HepG2 (cell line): ENCODE results near the gene C1orf50. TPM values are rescaled to one million over a fixed set of nuclear protein-coding genes. Genes with fewer than 3 reads are reported as not detected.

Source experiments
- CBX1 ChIP-seq: IDR thresholded peaks from one replicate; pipeline ENCODE4 v1.6.1; 2016; ENCODE audit warnings: antibody characterized with exemption, low read depth
- GTF3A ChIP-seq: sonication (generic); formaldehyde crosslinking; conservative IDR thresholded peaks from 2 replicates; pipeline ENCODE4 v1.4.0; 2020; ENCODE audit warnings: mild to moderate bottlenecking, missing genetic modification reagents
- HNF4A ChIP-seq: sonication (generic); formaldehyde crosslinking; IDR thresholded peaks from 2 replicates; pipeline ENCODE4 v1.4.0; 2020; ENCODE audit warnings: missing genetic modification reagents
- KLF9 ChIP-seq: IDR thresholded peaks from 2 replicates; pipeline ENCODE4 v1.6.1; 2016; ENCODE audit warnings: low read depth
- MED1 ChIP-seq: sonication (generic); formaldehyde crosslinking; IDR thresholded peaks from 2 replicates; pipeline ENCODE4 v1.4.0; 2020; ENCODE audit warnings: missing genetic modification reagents
- RAD21 ChIP-seq: fragments of 450-650 bp; formaldehyde crosslinking; IDR thresholded peaks from 2 replicates; pipeline ENCODE4 v1.5.0; 2020; ENCODE audit warnings: mild to moderate bottlenecking
- RFXANK ChIP-seq: IDR thresholded peaks from 2 replicates; pipeline ENCODE4 v1.6.1; 2016
- SP4 ChIP-seq: sonication (generic); formaldehyde crosslinking; IDR thresholded peaks from 2 replicates; pipeline ENCODE4 v1.8.1; 2023; ENCODE audit warnings: mild to moderate bottlenecking, missing genetic modification reagents
- SPEN ChIP-seq: sonication (generic); formaldehyde crosslinking; IDR thresholded peaks from 2 replicates; pipeline ENCODE4 v1.5.1; 2020; ENCODE audit warnings: low read depth, mild to moderate bottlenecking, missing genetic modification reagents
- ZNF431 ChIP-seq: sonication (generic); formaldehyde crosslinking; IDR thresholded peaks from 2 replicates; pipeline ENCODE4 v1.9.0; 2022; ENCODE audit warnings: missing genetic modification reagents, low read depth, mild to moderate bottlenecking, borderline replicate concordance
- polyA plus RNA-seq, 8 experiments: library from polyadenylated mRNA; depleted of rRNA in 3 of 8; stranded (reverse) in 7 of 8; unstranded in 1 of 8; fragments of >200 nt; fragmentation: Illumina TruSeq in 4 of 8; extraction: Trizol in 4 of 8; gene quantifications; 2 replicates each; pipeline versions ENCODE4 v1.2.1 to v1.2.3, GENCODE V29; 2011 to 2016; ENCODE audit warnings: low read depth in 4 of 8, missing spikeins in 1 of 8, mixed read lengths in 1 of 8; ENCODE audit not compliant: insufficient read depth in 1 of 8
- total RNA-seq, 5 experiments: library from RNA; depleted of rRNA; stranded (reverse); fragments of >200 nt; fragmentation: Illumina TruSeq; extraction: Trizol; gene quantifications; 2 replicates each; pipeline ENCODE4 v1.2.3, GENCODE V29; 2016; ENCODE audit warnings: low read depth in 1 of 5
- TF ChIP-seq, protein P1 (sequence below): sonication (generic); formaldehyde crosslinking; IDR thresholded peaks from 2 replicates; pipeline ENCODE4 v1.4.0; 2020; ENCODE audit warnings: missing genetic modification reagents, mild to moderate bottlenecking, borderline replicate concordance
- TF ChIP-seq, protein P2 (sequence below): sonication (generic); formaldehyde crosslinking; IDR thresholded peaks from 2 replicates; pipeline ENCODE4 v1.4.0; 2020; ENCODE audit warnings: missing genetic modification reagents
- TF ChIP-seq, protein P3 (sequence below): fragments of 450-650 bp; IDR thresholded peaks from 2 replicates; pipeline ENCODE4 v1.6.1; 2016

C1orf50 gene
- total and polyA plus RNA-seq, 2 of the 13 experiments (the other 11 are each of a cell fraction or from before 2014, with no cell fraction given): 4.3 to 4.8 TPM

DNA sequence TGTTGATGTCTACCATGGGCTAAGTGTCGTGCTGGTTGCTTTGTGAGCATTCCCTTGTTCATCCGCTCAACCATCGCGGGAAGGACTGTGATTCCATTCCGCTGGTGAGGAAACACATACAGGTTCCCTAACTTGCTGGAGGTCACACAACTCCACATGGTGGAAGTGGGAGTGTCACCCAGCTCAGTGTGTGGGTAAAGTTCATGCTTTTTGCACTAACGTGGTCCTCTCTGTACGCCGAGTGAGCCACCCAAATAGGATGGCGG is 23.0 kb upstream of the C1orf50 start (continued):
- TF ChIP-seq RAD21 (CRISPR knock-in tag) (no peak), HNF4A (CRISPR knock-in tag) (peak; percentile 40), KLF9 (CRISPR knock-in tag) (no peak), MED1 (CRISPR knock-in tag) (0 out of 2 replicates have a peak, but pooled peaks have one; percentile 16), CBX1 (no peak), SP4 (CRISPR knock-in tag) (no peak), RFXANK (no peak), GTF3A (CRISPR knock-in tag) (no peak), ZNF431 (CRISPR knock-in tag) (no peak), SPEN (CRISPR knock-in tag) (no peak)
- TF ChIP-seq, protein P1, sequence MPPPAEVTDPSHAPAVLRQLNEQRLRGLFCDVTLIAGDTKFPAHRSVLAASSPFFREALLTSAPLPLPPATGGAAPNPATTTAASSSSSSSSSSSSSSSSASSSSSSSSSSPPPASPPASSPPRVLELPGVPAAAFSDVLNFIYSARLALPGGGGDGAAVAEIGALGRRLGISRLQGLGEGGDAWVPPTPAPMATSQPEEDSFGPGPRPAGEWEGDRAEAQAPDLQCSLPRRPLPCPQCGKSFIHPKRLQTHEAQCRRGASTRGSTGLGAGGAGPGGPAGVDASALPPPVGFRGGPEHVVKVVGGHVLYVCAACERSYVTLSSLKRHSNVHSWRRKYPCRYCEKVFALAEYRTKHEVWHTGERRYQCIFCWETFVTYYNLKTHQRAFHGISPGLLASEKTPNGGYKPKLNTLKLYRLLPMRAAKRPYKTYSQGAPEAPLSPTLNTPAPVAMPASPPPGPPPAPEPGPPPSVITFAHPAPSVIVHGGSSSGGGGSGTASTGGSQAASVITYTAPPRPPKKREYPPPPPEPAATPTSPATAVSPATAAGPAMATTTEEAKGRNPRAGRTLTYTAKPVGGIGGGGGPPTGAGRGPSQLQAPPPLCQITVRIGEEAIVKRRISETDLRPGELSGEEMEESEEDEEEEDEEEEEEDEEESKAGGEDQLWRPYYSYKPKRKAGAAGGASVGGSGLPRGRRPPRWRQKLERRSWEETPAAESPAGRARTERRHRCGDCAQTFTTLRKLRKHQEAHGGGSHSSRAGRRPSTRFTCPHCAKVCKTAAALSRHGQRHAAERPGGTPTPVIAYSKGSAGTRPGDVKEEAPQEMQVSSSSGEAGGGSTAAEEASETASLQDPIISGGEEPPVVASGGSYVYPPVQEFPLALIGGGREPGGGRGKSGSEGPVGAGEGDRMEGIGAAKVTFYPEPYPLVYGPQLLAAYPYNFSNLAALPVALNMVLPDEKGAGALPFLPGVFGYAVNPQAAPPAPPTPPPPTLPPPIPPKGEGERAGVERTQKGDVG (CRISPR knock-in tag): peak; percentile 31; the same call in 1 of the 2 replicates
- TF ChIP-seq, protein P2, sequence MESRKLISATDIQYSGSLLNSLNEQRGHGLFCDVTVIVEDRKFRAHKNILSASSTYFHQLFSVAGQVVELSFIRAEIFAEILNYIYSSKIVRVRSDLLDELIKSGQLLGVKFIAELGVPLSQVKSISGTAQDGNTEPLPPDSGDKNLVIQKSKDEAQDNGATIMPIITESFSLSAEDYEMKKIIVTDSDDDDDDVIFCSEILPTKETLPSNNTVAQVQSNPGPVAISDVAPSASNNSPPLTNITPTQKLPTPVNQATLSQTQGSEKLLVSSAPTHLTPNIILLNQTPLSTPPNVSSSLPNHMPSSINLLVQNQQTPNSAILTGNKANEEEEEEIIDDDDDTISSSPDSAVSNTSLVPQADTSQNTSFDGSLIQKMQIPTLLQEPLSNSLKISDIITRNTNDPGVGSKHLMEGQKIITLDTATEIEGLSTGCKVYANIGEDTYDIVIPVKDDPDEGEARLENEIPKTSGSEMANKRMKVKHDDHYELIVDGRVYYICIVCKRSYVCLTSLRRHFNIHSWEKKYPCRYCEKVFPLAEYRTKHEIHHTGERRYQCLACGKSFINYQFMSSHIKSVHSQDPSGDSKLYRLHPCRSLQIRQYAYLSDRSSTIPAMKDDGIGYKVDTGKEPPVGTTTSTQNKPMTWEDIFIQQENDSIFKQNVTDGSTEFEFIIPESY: peak; percentile 96
- TF ChIP-seq, protein P3, sequence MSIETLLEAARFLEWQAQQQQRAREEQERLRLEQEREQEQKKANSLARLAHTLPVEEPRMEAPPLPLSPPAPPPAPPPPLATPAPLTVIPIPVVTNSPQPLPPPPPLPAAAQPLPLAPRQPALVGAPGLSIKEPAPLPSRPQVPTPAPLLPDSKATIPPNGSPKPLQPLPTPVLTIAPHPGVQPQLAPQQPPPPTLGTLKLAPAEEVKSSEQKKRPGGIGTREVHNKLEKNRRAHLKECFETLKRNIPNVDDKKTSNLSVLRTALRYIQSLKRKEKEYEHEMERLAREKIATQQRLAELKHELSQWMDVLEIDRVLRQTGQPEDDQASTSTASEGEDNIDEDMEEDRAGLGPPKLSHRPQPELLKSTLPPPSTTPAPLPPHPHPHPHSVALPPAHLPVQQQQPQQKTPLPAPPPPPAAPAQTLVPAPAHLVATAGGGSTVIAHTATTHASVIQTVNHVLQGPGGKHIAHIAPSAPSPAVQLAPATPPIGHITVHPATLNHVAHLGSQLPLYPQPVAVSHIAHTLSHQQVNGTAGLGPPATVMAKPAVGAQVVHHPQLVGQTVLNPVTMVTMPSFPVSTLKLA: peak; percentile 26; the same call in 1 of the 2 replicates
